T-helper 1 cell treated with Interleukin-12 subunit alpha and Interleukin-12 subunit beta and Interleukin-4 antibody, amounts not matched to agents 30 μg/mL and 1 μg/mL, for 36 hours (primary cell): Measurements from ENCODE around the gene JUND.
A peak's percentile ranks its signal among the peaks of the same experiment; 100 is the strongest.

Source experiments
- H3K27ac Mint-ChIP-seq: one replicate; pipeline ENCODE4 v1.8.0; 2021; ENCODE audit warnings: mild to moderate bottlenecking, mixed read lengths
- H3K27me3 Mint-ChIP-seq: one replicate; pipeline ENCODE4 v1.8.0; 2021; ENCODE audit warnings: low read depth, mixed read lengths
- H3K36me3 Mint-ChIP-seq: one replicate; pipeline ENCODE4 v1.8.0; 2021; ENCODE audit warnings: low read depth, mixed read lengths
- H3K4me1 Mint-ChIP-seq: one replicate; pipeline ENCODE4 v1.8.0; 2021; ENCODE audit warnings: low read depth, mixed read lengths
- H3K4me3 Mint-ChIP-seq: one replicate; pipeline ENCODE4 v1.8.0; 2021; ENCODE audit warnings: mild to moderate bottlenecking, moderate library complexity, mixed read lengths
- H3K9me3 Mint-ChIP-seq: one replicate; pipeline ENCODE4 v1.8.0; 2021; ENCODE audit warnings: mixed read lengths

The JUND gene

DNA sequence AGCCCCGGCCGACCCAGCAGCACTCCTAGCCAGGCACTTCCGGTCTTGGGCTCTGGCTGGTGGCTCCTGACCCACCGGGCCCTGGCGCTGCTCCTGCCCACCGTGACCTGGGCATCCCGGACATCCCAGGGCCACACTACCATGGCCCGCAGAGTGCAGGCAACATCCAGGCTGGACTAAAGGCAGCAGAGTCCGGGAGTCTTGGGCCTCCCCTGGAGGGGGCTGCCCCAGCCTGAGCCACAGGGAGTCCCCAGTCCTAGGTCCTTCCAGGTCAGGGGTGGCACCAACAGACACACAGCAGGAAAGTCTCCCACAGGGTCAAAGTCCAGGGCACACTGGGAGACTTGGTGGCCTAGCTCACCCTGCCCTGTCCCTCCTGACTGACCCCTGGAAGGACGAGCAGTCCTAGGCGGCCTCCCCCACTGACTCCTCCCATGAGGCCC is 30.7 kb upstream of the JUND start:
- Mint-ChIP-seq H3K4me1 (peaks cover 3% of the 10 kb centered on the region), H3K27me3 (no peaks in the 10 kb centered on the region), H3K36me3 (peaks cover 9% of the 10 kb centered on the region), H3K4me3 (no peak overlapping the region), H3K9me3 (no peaks in the 10 kb centered on the region), H3K27ac (no peak overlapping the region)

DNA sequence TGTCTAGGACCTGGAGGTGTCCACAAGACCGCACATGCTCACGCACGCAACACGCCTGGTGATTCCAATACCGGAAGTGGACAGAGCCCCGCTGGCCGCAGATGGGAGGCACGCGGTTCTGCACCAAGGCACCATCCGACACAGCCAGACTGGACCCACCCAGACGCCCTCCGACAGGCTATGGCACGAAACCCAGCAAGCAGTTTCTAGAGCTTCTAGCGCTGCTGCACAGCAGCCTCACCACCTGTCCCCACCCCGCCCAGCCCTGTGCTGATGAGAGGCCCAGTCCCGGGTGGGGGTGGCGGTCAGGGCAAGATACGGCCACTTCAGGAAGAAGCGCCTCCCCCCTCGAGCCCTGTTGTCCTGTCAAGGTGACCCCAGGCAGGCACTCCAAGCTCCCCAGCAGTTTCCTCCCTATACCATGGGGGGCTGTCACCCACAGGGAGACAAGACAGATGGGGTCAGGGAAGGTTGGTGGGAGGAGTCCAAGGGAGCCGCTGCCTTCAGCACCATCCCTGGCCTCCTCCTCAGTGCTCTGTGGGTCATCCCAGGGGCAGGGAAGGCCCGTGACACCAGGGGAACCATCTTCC is 30.2 kb upstream of the JUND start:
- Mint-ChIP-seq H3K4me1 (peaks cover 7% of the 10 kb centered on the region), H3K27me3 (no peaks in the 10 kb centered on the region), H3K4me3 (no peak overlapping the region), H3K36me3 (peaks cover 13% of the 10 kb centered on the region), H3K9me3 (no peaks in the 10 kb centered on the region), H3K27ac (no peak overlapping the region)

DNA sequence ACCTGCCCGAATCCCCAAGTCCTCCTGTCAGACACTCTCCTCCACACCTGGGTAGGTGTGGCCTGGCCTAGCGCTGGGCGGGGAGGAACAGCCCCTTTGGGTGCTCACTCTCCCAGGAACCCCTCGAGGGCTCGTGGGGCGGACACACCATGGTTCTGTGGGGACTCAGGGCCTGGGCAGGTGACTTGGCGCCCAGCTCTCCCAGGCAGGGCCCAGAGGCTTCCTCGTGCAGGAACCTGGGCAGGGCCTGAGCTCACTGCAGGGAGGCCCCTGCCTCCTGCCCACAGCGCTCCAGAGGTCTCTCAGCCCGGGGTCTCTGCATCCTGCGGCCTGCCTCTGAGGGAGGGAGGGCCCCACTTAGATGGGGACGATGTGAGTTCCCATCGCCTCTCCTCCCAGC is 29.5 kb upstream of the JUND start:
- no peaks in the 10 kb centered on the region for H3K9me3 Mint-ChIP-seq
- no peak overlapping the region for H3K27ac Mint-ChIP-seq
- H3K27me3 Mint-ChIP-seq, result no peaks in the 10 kb centered on the region
- H3K4me3 Mint-ChIP-seq, result no peak overlapping the region
- H3K4me1 Mint-ChIP-seq, result peaks cover 8% of the 10 kb centered on the region
- H3K36me3 Mint-ChIP-seq, result peaks cover 14% of the 10 kb centered on the region

DNA sequence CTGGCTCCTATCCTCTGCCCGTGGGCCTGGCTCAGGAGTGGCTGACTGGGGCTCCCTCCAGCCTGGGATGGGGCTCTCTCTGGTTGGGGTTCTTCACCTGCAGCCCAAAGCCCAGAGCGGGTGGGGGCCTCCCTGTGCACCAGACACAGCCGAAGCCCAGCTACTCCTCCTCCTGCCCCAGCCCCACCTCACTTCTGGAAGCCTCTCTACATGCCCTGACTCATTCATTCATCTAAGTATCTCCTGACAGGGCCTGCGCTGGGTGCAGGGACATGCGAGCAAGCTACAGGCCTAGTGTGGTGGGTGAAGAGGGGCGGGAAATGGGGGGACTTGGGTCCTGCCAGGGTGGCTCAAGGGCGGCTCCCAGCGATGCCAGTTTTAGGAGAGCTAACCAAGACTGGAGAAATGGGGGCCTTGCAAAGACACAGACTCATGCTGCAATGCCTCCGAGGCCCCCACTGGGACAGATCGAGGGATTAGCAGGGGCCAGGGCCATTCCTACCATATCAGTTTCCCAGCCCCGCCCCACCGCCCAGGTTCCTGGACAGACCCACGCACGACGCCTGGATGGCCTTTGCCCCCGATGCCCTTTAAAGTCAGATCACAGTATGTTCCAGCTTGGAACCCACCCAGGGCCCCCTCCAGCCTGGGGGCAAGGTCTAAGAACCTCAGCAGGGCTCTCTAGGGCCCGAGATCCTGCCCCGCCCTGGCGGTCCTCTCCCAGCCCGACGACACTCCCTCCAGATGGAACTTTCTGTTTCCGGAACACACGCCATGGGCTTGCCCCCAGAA is 28.9 kb upstream of the JUND start:
- Mint-ChIP-seq H3K27me3 (no peaks in the 10 kb centered on the region), H3K4me1 (peaks cover 13% of the 10 kb centered on the region), H3K4me3 (no peak overlapping the region), H3K36me3 (peaks cover 14% of the 10 kb centered on the region), H3K9me3 (no peaks in the 10 kb centered on the region), H3K27ac (no peak overlapping the region)

DNA sequence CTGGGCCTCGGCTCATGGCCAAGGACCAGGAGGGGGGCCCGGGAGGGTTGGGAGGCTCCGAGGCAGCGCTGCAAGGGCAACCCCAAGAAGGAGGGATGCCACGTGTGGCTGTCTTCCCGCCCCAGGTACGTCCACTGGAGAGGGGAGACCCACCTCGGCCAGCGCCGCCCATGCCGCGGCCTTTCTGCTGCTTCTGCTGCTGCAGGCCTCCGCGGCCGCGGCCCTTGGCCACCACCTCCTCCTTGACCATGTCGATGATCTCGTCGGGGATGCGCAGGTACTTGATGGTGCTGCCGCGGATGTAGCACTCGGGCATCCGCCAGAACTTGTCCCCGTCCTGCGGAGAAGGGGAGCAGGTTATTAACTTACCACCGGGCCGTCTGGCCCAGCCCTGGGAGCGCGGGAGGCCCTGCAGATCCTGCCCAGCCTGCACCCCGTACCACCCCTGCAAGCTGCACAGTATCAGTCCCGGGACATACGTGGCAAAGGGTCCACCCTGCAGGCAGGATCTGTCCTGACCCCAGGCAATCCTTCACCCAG is 28.2 kb upstream of the JUND start:
- Mint-ChIP-seq H3K9me3 (no peaks in the 10 kb centered on the region), H3K36me3 (peaks cover 14% of the 10 kb centered on the region), H3K27ac (no peak overlapping the region), H3K27me3 (no peaks in the 10 kb centered on the region), H3K4me1 (peaks cover 16% of the 10 kb centered on the region), H3K4me3 (no peak overlapping the region)

DNA sequence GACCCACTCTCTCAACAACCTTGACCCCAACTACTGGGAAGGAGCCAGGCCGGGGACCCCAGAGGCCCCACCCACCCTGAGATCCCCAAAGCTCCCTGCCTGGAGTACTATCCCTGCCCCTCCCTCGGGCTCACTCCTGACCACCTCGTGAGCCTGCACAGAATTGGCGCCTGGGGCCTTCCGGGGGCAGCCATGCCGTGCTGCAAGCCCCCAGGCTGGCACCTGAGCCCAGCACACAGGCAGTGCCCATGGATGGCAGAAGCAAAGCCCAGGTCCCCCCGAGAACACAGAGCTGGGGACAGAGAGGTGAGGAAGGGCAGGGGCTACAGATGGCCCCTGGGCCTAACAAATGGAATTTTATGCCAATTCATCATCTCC is 27.5 kb upstream of the JUND start:
- Mint-ChIP-seq H3K9me3 (no peaks in the 10 kb centered on the region), H3K4me3 (no peak overlapping the region), H3K27me3 (no peaks in the 10 kb centered on the region), H3K4me1 (peaks cover 17% of the 10 kb centered on the region), H3K36me3 (peaks cover 14% of the 10 kb centered on the region), H3K27ac (no peak overlapping the region)

DNA sequence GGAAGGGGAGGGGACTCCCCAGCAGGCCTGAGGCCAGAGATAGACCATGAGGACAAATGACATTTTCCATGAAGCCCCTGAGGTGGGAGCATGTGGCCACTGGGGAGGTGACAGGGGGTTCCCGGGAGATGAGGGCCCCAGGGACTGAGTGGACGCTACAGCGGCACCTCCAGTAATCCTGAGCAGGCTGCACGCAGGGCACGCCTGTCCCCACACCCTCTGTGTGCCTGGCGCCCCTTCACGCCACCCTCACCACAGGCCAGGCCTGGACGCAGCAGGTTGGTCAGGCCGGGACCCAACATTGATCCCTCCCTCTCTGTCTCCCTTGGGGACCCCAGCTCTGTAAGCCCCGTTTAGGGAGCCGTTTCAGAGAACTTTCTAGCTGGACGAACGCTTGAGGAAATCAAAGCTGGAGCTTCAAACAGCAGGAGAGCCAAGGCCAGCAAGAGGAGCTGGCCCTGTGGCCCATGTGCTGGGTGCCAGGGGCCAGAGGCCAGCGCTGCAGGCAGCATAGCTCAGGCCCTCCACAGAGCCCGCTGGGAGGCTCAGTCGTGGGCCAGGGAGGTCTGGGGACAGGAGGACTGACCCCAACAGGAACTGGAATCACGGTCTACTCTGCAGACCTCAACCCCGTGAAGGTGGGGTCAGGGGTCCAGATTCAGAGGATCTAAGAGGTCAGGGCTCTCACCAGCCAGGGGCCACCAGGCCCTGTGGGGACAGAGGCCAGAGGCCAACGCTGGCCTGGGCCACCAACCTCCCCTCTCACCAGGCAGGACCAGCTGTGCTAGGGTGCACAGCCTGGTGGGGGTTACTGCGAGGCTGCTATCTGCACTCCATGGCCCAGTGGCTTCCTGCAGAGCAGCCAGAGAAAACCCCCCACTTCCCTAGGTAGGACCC is 26.9 kb upstream of the JUND start:
- Mint-ChIP-seq H3K27me3 (no peaks in the 10 kb centered on the region), H3K27ac (no peak overlapping the region), H3K4me1 (peaks cover 22% of the 10 kb centered on the region), H3K4me3 (no peak overlapping the region), H3K36me3 (peaks cover 14% of the 10 kb centered on the region), H3K9me3 (no peaks in the 10 kb centered on the region)

DNA sequence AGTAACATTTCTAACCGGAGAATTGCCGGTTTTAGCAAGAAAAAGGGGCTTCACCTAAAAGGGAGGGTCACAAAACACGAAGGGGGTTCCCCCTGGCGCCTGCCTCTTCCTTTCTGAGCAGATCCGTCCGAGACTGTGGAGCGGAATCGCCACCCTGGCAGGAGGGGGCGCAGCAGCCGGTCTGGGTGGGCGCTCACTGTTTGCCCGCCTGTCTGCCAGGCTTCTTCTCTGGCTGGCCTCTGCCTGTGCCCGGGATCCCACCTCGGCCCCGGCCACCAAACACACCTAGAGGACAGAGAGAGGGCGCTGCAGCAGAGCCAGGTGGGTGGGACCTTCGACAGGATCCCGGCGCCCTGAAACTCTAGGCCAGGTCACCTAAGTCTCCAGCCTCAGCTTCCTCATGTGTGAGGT is 25.9 kb upstream of the JUND start:
- Mint-ChIP-seq H3K9me3 (no peaks in the 10 kb centered on the region), H3K36me3 (peaks cover 14% of the 10 kb centered on the region), H3K4me1 (peaks cover 23% of the 10 kb centered on the region), H3K27ac (peak overlapping the region; percentile 93), H3K27me3 (no peaks in the 10 kb centered on the region), H3K4me3 (peak overlapping the region; percentile 78)

DNA sequence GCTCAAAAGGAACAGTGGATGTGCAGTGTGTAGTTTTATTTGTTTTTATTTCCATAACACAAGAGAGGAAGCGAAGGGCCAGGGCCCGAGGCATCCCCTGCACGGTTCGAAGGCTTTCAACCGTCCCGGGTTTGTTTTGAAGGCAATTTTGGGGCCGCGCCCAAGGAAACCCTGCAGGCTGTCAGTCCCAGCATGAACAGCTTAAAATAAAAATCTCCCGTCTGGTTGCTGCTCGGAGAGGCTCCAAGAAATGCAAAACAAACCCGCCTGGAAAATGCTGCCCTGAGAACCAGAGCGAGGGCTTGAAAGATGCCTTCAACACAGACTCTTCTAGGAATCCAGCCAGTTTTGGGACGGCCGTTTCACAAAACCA is 25.5 kb upstream of the JUND start:
- Mint-ChIP-seq H3K4me3 (peak overlapping the region; percentile 78), H3K36me3 (peaks cover 14% of the 10 kb centered on the region), H3K27ac (peak overlapping the region; percentile 93), H3K4me1 (peaks cover 24% of the 10 kb centered on the region), H3K27me3 (no peaks in the 10 kb centered on the region), H3K9me3 (no peaks in the 10 kb centered on the region)

DNA sequence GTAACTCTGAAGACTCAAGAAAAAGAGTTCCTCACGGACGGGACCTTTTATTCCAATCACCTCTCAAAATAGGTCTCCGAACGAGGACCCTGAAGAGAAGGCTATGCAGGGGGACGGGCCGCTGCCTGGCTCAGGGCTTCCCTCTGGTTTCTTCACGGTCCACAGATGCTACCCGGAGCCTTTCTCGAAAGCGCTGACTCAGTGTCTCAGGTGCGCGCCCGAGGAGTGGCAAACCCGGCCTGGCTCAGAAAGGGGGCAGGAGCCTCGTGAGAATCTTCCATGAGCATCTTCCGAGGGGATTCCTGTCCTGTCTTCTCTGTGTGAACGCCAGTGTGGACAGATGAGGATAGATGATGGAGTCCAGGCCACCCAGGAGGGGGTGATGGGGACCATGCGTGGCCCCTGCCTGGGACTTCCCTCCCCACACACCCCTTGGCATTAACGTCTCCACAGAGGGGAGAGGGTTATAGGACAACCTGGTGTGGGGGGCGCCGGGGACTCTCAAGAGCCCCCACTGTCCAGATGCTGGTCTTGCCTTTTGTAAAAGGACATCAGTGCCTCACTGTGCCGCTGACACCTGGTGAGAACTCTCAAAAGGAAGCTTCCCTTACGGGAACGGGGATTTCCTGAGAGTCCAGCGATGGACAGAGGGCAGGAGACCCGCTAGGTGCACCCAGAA is 24.9 kb upstream of the JUND start:
- no peaks in the 10 kb centered on the region for H3K9me3 Mint-ChIP-seq
- H3K36me3 Mint-ChIP-seq, result peaks cover 14% of the 10 kb centered on the region

DNA sequence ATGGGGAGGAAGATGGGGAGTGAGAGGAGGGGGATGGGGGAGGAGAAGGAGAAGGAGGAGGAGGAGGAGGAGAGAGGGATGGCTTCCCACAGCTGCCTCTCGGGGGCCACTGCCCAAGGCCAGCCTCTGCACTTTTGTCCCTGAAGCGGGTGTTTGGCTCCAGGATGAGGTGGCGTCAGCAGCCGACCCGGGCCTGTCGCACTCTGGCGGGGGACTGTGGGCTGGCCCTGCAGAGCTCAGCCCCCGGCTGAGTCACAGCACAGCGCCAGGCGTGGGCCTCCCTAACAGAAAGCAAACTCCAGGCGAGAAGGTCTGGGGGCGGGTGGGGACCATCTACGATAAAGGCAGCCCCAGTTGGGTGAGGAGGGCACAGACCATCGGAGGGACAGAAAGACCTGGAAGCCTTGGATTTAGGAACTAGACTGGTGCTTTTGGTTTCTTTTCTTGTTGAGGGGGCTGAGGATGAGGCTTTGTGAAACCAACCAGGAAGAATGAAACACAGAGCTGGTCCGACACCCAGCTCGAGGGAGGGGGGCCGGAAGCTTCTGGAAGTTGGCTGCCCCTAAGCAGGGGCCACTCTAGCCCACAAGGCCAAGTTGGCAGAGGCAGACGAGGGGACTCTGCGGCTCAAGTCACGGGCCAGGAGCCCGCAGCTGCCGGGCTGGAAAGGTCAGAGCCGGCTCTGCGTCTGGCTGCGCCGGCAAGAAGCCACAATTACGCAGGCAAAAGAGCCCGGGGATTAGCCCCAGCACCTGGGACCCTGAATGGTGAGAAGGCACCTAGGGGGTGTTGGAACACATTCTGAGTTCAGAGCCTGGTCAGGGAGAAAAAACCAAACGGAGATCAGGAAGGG is 23.3 kb upstream of the JUND start:
- no peaks in the 10 kb centered on the region for H3K9me3 Mint-ChIP-seq
- H3K4me3 Mint-ChIP-seq, result peak overlapping the region; percentile 92
- H3K27ac Mint-ChIP-seq, result peak overlapping the region; percentile 97
- peaks cover 14% of the 10 kb centered on the region for H3K36me3 Mint-ChIP-seq
- peaks cover 26% of the 10 kb centered on the region for H3K4me1 Mint-ChIP-seq
- H3K27me3 Mint-ChIP-seq, result no peaks in the 10 kb centered on the region

More for the DNA sequence above, 24.9 kb upstream of the JUND start:
- H3K4me1 Mint-ChIP-seq, result peaks cover 26% of the 10 kb centered on the region
- H3K27ac Mint-ChIP-seq, result peak overlapping the region; percentile 93
- peak overlapping the region; percentile 92 for H3K4me3 Mint-ChIP-seq
- H3K27me3 Mint-ChIP-seq, result no peaks in the 10 kb centered on the region

DNA sequence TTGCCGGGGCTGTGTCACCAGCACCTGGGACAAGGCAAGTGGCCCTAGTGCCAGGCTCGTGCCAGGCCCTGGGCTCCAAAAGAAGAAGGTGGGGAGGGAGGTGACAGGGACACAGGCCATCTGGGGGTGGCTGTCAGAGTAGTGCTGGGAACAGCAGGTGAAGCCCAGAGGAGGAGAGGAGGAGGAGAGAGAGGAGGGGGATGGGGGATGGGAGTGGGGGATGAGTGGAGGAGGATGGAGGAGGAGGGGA is 22.7 kb upstream of the JUND start:
- peaks cover 26% of the 10 kb centered on the region for H3K4me1 Mint-ChIP-seq
- no peaks in the 10 kb centered on the region for H3K27me3 Mint-ChIP-seq
- peaks cover 14% of the 10 kb centered on the region for H3K36me3 Mint-ChIP-seq

DNA sequence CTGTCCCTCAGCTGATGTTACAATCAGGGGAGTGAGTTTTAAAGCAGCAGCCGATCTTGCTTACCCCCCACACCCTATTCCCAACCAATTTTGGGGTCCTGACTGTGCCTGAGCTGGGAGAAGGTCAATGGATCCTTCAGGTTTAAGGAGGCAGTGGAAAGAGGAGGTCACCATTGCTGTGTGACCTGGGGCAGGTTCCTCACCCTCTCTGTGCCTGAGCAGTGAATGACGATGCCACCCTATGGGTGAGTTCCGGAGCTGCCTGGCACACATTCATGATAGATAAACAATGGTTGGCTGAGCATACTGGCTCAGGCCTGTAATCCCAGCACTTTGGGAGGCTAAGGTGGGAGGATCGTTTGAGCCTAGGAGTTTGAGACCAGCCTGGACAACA is 20.3 kb upstream of the JUND start:
- no peaks in the 10 kb centered on the region for H3K9me3 Mint-ChIP-seq
- H3K4me1 Mint-ChIP-seq, result peaks cover 27% of the 10 kb centered on the region
- H3K4me3 Mint-ChIP-seq, result peak overlapping the region; percentile 42
- H3K27me3 Mint-ChIP-seq, result no peaks in the 10 kb centered on the region
- peaks cover 8% of the 10 kb centered on the region for H3K36me3 Mint-ChIP-seq
- H3K27ac Mint-ChIP-seq, result peak overlapping the region; percentile 31

More for the DNA sequence above, 22.7 kb upstream of the JUND start:
- Mint-ChIP-seq H3K4me3 (peak overlapping the region; percentile 92), H3K27ac (peak overlapping the region; percentile 97), H3K9me3 (no peaks in the 10 kb centered on the region)
